ENCODE measurements around the gene FLNA.

DNA sequence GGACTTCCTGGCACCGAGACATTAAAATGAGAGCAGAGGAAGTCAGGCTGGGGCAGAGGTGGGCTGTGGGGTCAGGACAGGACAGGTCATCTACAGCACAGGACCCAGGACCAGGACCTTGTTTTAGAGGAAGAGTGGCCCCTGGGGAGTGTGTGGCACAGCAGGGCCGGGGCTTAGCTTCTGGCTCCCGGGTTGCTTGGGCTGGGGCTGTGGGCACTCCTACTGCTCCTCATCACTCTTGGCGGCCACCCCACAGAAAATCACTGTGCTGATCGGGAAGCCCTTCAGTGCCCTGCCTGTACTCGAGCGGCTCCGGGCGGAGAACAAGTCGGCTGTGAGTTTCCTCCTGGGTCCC, 45.9 kb upstream of the FLNA start:
- TF ChIP-seq, protein P1, sequence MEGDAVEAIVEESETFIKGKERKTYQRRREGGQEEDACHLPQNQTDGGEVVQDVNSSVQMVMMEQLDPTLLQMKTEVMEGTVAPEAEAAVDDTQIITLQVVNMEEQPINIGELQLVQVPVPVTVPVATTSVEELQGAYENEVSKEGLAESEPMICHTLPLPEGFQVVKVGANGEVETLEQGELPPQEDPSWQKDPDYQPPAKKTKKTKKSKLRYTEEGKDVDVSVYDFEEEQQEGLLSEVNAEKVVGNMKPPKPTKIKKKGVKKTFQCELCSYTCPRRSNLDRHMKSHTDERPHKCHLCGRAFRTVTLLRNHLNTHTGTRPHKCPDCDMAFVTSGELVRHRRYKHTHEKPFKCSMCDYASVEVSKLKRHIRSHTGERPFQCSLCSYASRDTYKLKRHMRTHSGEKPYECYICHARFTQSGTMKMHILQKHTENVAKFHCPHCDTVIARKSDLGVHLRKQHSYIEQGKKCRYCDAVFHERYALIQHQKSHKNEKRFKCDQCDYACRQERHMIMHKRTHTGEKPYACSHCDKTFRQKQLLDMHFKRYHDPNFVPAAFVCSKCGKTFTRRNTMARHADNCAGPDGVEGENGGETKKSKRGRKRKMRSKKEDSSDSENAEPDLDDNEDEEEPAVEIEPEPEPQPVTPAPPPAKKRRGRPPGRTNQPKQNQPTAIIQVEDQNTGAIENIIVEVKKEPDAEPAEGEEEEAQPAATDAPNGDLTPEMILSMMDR (IDR thresholded peaks at IDR 0.05; ENCODE audit: extremely low read depth in 1 of 2, insufficient read depth in 1 of 2, low read depth in 1 of 2, low read length in 2 of 2) = no peak
- TF ChIP-seq, protein P2, sequence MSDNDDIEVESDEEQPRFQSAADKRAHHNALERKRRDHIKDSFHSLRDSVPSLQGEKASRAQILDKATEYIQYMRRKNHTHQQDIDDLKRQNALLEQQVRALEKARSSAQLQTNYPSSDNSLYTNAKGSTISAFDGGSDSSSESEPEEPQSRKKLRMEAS (IDR thresholded peaks at IDR 0.05; ENCODE audit: insufficient read depth, insufficient read length) = no peak
- TF ChIP-seq JUN (IDR thresholded peaks at IDR 0.05; ENCODE audit: borderline replicate concordance, insufficient read depth, insufficient read length, low read depth) (no peak), POLR2AphosphoS5 (IDR thresholded peaks at IDR 0.05; ENCODE audit: insufficient read depth, low read depth, low read length) (no peak), MYC (IDR thresholded peaks at IDR 0.05; ENCODE audit: low read depth, low read length) (no peak), POLR2A (IDR thresholded peaks at IDR 0.05; ENCODE audit: low read depth, low read length) (no peak), EZH2 (IDR thresholded peaks at IDR 0.05; ENCODE audit: borderline replicate concordance, low read depth, low read length, severe bottlenecking) (no peak), FOS (IDR thresholded peaks at IDR 0.05; ENCODE audit: borderline replicate concordance, insufficient read depth, low read length) (no peak), GATA2 (IDR thresholded peaks at IDR 0.05; ENCODE audit: insufficient read depth, insufficient read length, low read depth, low read length) (no peak)
